GM23338 (cell line): Measurements from ENCODE around the gene MBD3L4. TPM values are rescaled to one million over a fixed set of nuclear protein-coding genes. Genes with fewer than 3 reads are reported as not detected.

Experiments used
- ATAC-seq: fragments of 200-7000 bp; cut with Tn5 transposase; 3 replicates; pipeline ENCODE4 v1.9.1; 2020
- DNase-seq: peaks from one replicate; pipeline ENCODE4 v3.0.0-alpha.2; 2015; ENCODE audit warnings: low spot score
- H2AFZ ChIP-seq: fragments of 200-600 bp; sonication (generic); 2 replicates; pipeline ENCODE4 v1.8.0; 2016; ENCODE audit warnings: antibody characterized with exemption, mild to moderate bottlenecking, moderate library complexity
- H3F3A ChIP-seq: fragments of 200-600 bp; sonication (generic); replicated peaks from 2 replicates; pipeline ENCODE4 v1.8.0; 2017; ENCODE audit warnings: antibody characterized with exemption, mixed run types, low read depth
- H3K27ac ChIP-seq: fragments of 200-600 bp; sonication (generic); 2 replicates; pipeline ENCODE4 v1.6.1; 2016; ENCODE audit warnings: low read depth
- H3K27me3 ChIP-seq: fragments of 200-600 bp; sonication (generic); 2 replicates; pipeline ENCODE4 v1.8.0; 2016; ENCODE audit warnings: mild to moderate bottlenecking, mixed run types, moderate library complexity; ENCODE audit not compliant: insufficient read depth
- H3K36me3 ChIP-seq: fragments of 200-600 bp; sonication (generic); 2 replicates; pipeline ENCODE4 v1.8.0; 2016; ENCODE audit warnings: mild to moderate bottlenecking; ENCODE audit not compliant: insufficient read depth
- H3K4me1 ChIP-seq: fragments of 200-600 bp; sonication (generic); 2 replicates; pipeline ENCODE4 v1.8.0; 2016; ENCODE audit warnings: mild to moderate bottlenecking, moderate library complexity; ENCODE audit not compliant: insufficient read depth
- H3K4me2 ChIP-seq: fragments of 200-600 bp; sonication (generic); 2 replicates; pipeline ENCODE4 v1.7.1; 2017; ENCODE audit warnings: mixed run types
- H3K4me3 ChIP-seq: fragments of 200-600 bp; sonication (generic); 2 replicates; pipeline ENCODE4 v1.6.1; 2016; ENCODE audit warnings: mixed run types
- H3K79me2 ChIP-seq: fragments of 200-600 bp; sonication (generic); replicated peaks from 2 replicates; pipeline ENCODE4 v1.8.0; 2017; ENCODE audit warnings: mild to moderate bottlenecking; ENCODE audit not compliant: insufficient read depth
- H3K9me2 ChIP-seq: fragments of 200-600 bp; sonication (generic); 2 replicates; pipeline ENCODE4 v1.8.0; 2017; ENCODE audit not compliant: insufficient read depth
- H4K20me1 ChIP-seq: fragments of 200-600 bp; sonication (generic); replicated peaks from 2 replicates; pipeline ENCODE4 v1.8.0; 2017; ENCODE audit warnings: mild to moderate bottlenecking; ENCODE audit not compliant: insufficient read depth
- H3K27ac Mint-ChIP-seq: 2 replicates; pipeline ENCODE4 v1.8.0; 2020; ENCODE audit warnings: inconsistent platforms, mild to moderate bottlenecking, moderate library complexity, mixed read lengths
- H3K27me3 Mint-ChIP-seq: 3 replicates; pipeline ENCODE4 v1.8.0; 2022; ENCODE audit warnings: low read depth, mild to moderate bottlenecking, moderate library complexity, mixed read lengths, inconsistent platforms; ENCODE audit not compliant: insufficient read depth, poor library complexity
- H3K36me3 Mint-ChIP-seq: 3 replicates; pipeline ENCODE4 v1.8.0; 2021; ENCODE audit warnings: low read depth, mild to moderate bottlenecking, inconsistent platforms, moderate library complexity, mixed read lengths
- H3K4me1 Mint-ChIP-seq: 3 replicates; pipeline ENCODE4 v1.8.0; 2020; ENCODE audit warnings: mild to moderate bottlenecking, inconsistent platforms, mixed read lengths
- H3K4me3 Mint-ChIP-seq: 3 replicates; pipeline ENCODE4 v1.8.0; 2021; ENCODE audit warnings: moderate library complexity, mild to moderate bottlenecking, inconsistent platforms, mixed read lengths
- H3K9me3 Mint-ChIP-seq: 3 replicates; pipeline ENCODE4 v1.8.0; 2020; ENCODE audit warnings: moderate library complexity, mild to moderate bottlenecking, inconsistent platforms, mixed read lengths
- CREB1 ChIP-seq: fragments of 250-450 bp; sonication (Bioruptor Pico); IDR thresholded peaks from 2 replicates; pipeline ENCODE4 v1.5.0; 2020; ENCODE audit warnings: low read depth, mild to moderate bottlenecking, moderate library complexity
- EZH2 ChIP-seq: fragments of 200-600 bp; sonication (generic); IDR thresholded peaks from one replicate; pipeline ENCODE4 v1.8.0; 2017; ENCODE audit warnings: antibody characterized with exemption, mild to moderate bottlenecking, low read depth; ENCODE audit not compliant: unreplicated experiment
- EZH2phosphoT487 ChIP-seq: fragments of 200-600 bp; sonication (generic); IDR thresholded peaks from one replicate; pipeline ENCODE4 v1.8.1; 2018; ENCODE audit warnings: antibody characterized with exemption; ENCODE audit not compliant: unreplicated experiment
- JUNB ChIP-seq: IDR thresholded peaks from one replicate; pipeline ENCODE4 v1.6.1; 2016; ENCODE audit warnings: antibody characterized with exemption; ENCODE audit not compliant: unreplicated experiment
- NANOG ChIP-seq: IDR thresholded peaks from 2 replicates; pipeline ENCODE4 v1.6.1; 2016; ENCODE audit warnings: antibody characterized with exemption, borderline replicate concordance
- POLR2AphosphoS5 ChIP-seq: IDR thresholded peaks from 2 replicates; pipeline ENCODE4 v1.6.1; 2016; ENCODE audit warnings: antibody characterized with exemption, low read depth
- STAT1 ChIP-seq: IDR thresholded peaks from one replicate; pipeline ENCODE4 v1.6.1; 2016; ENCODE audit warnings: antibody characterized with exemption; ENCODE audit not compliant: unreplicated experiment
- ZNF114 ChIP-seq: fragments of 250-450 bp; sonication (Bioruptor Pico); IDR thresholded peaks from 2 replicates; pipeline ENCODE4 v1.5.0; 2020; ENCODE audit warnings: mild to moderate bottlenecking, moderate library complexity
- ZNF331 ChIP-seq: fragments of 250-450 bp; sonication (Bioruptor Pico); IDR thresholded peaks from 2 replicates; pipeline ENCODE4 v1.5.0; 2020; ENCODE audit warnings: low read depth, mild to moderate bottlenecking, moderate library complexity
- polyA plus RNA-seq: library from polyadenylated mRNA; unstranded; fragments of >200 nt; fragmentation: Nextera tagmentation; extraction: Ambion mirVana; gene quantifications from 2 replicates; pipeline ENCODE4 v1.2.1, GENCODE V29; 2016
- total RNA-seq: library from RNA; depleted of rRNA; stranded (reverse); fragments of >200 nt; shearing (Covaris generic); gene quantifications from 2 replicates; pipeline ENCODE4 v1.2.3, GENCODE V29; 2014
- TF ChIP-seq, protein P1 (sequence below): IDR thresholded peaks from 2 replicates; pipeline ENCODE4 v1.6.1; 2016; ENCODE audit warnings: antibody characterized with exemption
- TF ChIP-seq, protein P2 (sequence below): fragments of 250-450 bp; sonication (Bioruptor Pico); IDR thresholded peaks from 2 replicates; pipeline ENCODE4 v1.5.0; 2020; ENCODE audit warnings: mild to moderate bottlenecking, moderate library complexity
- TF ChIP-seq, protein P3 (sequence below): IDR thresholded peaks from one replicate; pipeline ENCODE4 v1.6.1; 2018; ENCODE audit warnings: antibody characterized with exemption; ENCODE audit not compliant: unreplicated experiment
- TF ChIP-seq, protein P4 (sequence below), 2 experiments: fragments of 200-600 bp in 1 of 2; sonication (generic) in 1 of 2; conservative IDR thresholded peaks; 2 replicates each; pipeline versions ENCODE4 v1.5.1 to v1.6.1; 2016 to 2017; ENCODE audit warnings: antibody characterized with exemption in 2 of 2, low read depth in 2 of 2, mild to moderate bottlenecking in 2 of 2, moderate library complexity in 1 of 2

The MBD3L4 gene
- total and polyA plus RNA-seq, 2 experiments from 2014 or later = not detected

DNA sequence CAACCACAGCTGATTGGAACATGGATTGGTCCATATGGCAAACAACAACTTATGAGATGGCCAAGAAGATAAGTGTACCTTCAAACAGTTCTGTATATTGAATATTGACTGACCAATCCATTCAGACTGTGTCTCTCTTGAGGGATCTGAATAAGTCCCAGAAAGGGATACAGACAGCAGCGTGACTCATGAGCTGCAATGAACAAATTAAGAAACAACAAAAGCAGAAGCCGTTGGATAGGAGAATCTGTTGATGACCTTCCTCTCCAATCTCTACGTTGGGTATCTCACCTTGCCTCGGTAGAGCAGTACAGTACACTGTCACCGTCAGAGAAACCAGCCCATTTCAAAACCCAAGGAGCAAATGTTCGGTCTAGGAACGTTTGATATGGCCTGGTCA, 40.0 kb downstream of the MBD3L4 start:
- H4K20me1 ChIP-seq = no peaks in the 10 kb centered on the region
- DNase-seq = no peak
- peaks cover 93% of the 10 kb centered on the region for H3K9me3 Mint-ChIP-seq
- no peak overlapping the region for H3K27ac ChIP-seq
- H3K4me1 ChIP-seq = no peaks in the 10 kb centered on the region
- no peak for ATAC-seq
- no peak overlapping the region for H2AFZ ChIP-seq
- no peaks in the 10 kb centered on the region for H3K79me2 ChIP-seq
- no peak overlapping the region for H3K27ac Mint-ChIP-seq
- H3K36me3 Mint-ChIP-seq = peaks cover 52% of the 10 kb centered on the region
- H3K4me3 ChIP-seq = no peak overlapping the region
- H3K9me2 ChIP-seq = no peaks in the 10 kb centered on the region
- no peaks in the 10 kb centered on the region for H3F3A ChIP-seq
- H3K4me2 ChIP-seq = no peak overlapping the region
- H3K4me1 Mint-ChIP-seq = no peaks in the 10 kb centered on the region
- no peaks in the 10 kb centered on the region for H3K27me3 ChIP-seq
- TF ChIP-seq, protein P1, sequence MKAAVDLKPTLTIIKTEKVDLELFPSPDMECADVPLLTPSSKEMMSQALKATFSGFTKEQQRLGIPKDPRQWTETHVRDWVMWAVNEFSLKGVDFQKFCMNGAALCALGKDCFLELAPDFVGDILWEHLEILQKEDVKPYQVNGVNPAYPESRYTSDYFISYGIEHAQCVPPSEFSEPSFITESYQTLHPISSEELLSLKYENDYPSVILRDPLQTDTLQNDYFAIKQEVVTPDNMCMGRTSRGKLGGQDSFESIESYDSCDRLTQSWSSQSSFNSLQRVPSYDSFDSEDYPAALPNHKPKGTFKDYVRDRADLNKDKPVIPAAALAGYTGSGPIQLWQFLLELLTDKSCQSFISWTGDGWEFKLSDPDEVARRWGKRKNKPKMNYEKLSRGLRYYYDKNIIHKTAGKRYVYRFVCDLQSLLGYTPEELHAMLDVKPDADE = no peak
- TF ChIP-seq, protein P2, sequence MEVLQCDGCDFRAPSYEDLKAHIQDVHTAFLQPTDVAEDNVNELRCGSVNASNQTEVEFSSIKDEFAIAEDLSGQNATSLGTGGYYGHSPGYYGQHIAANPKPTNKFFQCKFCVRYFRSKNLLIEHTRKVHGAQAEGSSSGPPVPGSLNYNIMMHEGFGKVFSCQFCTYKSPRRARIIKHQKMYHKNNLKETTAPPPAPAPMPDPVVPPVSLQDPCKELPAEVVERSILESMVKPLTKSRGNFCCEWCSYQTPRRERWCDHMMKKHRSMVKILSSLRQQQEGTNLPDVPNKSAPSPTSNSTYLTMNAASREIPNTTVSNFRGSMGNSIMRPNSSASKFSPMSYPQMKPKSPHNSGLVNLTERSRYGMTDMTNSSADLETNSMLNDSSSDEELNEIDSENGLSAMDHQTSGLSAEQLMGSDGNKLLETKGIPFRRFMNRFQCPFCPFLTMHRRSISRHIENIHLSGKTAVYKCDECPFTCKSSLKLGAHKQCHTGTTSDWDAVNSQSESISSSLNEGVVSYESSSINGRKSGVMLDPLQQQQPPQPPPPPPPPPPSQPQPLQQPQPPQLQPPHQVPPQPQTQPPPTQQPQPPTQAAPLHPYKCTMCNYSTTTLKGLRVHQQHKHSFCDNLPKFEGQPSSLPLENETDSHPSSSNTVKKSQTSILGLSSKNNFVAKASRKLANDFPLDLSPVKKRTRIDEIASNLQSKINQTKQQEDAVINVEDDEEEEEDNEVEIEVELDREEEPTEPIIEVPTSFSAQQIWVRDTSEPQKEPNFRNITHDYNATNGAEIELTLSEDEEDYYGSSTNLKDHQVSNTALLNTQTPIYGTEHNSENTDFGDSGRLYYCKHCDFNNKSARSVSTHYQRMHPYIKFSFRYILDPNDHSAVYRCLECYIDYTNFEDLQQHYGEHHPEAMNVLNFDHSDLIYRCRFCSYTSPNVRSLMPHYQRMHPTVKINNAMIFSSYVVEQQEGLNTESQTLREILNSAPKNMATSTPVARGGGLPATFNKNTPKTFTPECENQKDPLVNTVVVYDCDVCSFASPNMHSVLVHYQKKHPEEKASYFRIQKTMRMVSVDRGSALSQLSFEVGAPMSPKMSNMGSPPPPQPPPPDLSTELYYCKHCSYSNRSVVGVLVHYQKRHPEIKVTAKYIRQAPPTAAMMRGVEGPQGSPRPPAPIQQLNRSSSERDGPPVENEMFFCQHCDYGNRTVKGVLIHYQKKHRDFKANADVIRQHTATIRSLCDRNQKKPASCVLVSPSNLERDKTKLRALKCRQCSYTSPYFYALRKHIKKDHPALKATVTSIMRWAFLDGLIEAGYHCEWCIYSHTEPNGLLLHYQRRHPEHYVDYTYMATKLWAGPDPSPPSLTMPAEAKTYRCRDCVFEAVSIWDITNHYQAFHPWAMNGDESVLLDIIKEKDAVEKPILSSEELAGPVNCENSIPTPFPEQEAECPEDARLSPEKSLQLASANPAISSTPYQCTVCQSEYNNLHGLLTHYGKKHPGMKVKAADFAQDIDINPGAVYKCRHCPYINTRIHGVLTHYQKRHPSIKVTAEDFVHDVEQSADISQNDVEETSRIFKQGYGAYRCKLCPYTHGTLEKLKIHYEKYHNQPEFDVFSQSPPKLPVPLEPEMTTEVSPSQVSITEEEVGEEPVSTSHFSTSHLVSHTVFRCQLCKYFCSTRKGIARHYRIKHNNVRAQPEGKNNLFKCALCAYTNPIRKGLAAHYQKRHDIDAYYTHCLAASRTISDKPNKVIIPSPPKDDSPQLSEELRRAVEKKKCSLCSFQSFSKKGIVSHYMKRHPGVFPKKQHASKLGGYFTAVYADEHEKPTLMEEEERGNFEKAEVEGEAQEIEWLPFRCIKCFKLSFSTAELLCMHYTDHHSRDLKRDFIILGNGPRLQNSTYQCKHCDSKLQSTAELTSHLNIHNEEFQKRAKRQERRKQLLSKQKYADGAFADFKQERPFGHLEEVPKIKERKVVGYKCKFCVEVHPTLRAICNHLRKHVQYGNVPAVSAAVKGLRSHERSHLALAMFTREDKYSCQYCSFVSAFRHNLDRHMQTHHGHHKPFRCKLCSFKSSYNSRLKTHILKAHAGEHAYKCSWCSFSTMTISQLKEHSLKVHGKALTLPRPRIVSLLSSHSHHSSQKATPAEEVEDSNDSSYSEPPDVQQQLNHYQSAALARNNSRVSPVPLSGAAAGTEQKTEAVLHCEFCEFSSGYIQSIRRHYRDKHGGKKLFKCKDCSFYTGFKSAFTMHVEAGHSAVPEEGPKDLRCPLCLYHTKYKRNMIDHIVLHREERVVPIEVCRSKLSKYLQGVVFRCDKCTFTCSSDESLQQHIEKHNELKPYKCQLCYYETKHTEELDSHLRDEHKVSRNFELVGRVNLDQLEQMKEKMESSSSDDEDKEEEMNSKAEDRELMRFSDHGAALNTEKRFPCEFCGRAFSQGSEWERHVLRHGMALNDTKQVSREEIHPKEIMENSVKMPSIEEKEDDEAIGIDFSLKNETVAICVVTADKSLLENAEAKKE = no peak
- TF ChIP-seq ZNF331 (CRISPR knock-in tag) = no peak
- no peak for TF ChIP-seq NANOG
- TF ChIP-seq POLR2AphosphoS5 = no peak
- no peak for TF ChIP-seq EZH2phosphoT487
- TF ChIP-seq JUNB = no peak
- TF ChIP-seq, protein P3, sequence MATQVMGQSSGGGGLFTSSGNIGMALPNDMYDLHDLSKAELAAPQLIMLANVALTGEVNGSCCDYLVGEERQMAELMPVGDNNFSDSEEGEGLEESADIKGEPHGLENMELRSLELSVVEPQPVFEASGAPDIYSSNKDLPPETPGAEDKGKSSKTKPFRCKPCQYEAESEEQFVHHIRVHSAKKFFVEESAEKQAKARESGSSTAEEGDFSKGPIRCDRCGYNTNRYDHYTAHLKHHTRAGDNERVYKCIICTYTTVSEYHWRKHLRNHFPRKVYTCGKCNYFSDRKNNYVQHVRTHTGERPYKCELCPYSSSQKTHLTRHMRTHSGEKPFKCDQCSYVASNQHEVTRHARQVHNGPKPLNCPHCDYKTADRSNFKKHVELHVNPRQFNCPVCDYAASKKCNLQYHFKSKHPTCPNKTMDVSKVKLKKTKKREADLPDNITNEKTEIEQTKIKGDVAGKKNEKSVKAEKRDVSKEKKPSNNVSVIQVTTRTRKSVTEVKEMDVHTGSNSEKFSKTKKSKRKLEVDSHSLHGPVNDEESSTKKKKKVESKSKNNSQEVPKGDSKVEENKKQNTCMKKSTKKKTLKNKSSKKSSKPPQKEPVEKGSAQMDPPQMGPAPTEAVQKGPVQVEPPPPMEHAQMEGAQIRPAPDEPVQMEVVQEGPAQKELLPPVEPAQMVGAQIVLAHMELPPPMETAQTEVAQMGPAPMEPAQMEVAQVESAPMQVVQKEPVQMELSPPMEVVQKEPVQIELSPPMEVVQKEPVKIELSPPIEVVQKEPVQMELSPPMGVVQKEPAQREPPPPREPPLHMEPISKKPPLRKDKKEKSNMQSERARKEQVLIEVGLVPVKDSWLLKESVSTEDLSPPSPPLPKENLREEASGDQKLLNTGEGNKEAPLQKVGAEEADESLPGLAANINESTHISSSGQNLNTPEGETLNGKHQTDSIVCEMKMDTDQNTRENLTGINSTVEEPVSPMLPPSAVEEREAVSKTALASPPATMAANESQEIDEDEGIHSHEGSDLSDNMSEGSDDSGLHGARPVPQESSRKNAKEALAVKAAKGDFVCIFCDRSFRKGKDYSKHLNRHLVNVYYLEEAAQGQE = no peak
- no peak for TF ChIP-seq STAT1
- no peak for TF ChIP-seq ZNF114 (CRISPR knock-in tag)
- TF ChIP-seq, protein P4, sequence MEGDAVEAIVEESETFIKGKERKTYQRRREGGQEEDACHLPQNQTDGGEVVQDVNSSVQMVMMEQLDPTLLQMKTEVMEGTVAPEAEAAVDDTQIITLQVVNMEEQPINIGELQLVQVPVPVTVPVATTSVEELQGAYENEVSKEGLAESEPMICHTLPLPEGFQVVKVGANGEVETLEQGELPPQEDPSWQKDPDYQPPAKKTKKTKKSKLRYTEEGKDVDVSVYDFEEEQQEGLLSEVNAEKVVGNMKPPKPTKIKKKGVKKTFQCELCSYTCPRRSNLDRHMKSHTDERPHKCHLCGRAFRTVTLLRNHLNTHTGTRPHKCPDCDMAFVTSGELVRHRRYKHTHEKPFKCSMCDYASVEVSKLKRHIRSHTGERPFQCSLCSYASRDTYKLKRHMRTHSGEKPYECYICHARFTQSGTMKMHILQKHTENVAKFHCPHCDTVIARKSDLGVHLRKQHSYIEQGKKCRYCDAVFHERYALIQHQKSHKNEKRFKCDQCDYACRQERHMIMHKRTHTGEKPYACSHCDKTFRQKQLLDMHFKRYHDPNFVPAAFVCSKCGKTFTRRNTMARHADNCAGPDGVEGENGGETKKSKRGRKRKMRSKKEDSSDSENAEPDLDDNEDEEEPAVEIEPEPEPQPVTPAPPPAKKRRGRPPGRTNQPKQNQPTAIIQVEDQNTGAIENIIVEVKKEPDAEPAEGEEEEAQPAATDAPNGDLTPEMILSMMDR (conservative IDR thresholded peaks at IDR 0.05; ENCODE audit: low read depth in 2 of 2) = no peak
- no peak for TF ChIP-seq CREB1 (CRISPR knock-in tag)
- no peak for TF ChIP-seq EZH2
- H3K36me3 ChIP-seq = peaks cover 3% of the 10 kb centered on the region; the same call in 1 of the 2 replicates
- H3K27me3 Mint-ChIP-seq = peaks cover 11% of the 10 kb centered on the region
- no peak overlapping the region for H3K4me3 Mint-ChIP-seq
